Iris pigment epithelial cell (primary cell): ENCODE results near the gene SMIM32.

ENCODE experiments used
- DNase-seq: peaks from one replicate; pipeline ENCODE4 v3.0.0-alpha.2; 2011; ENCODE audit warnings: low read depth

The SMIM32 gene

GRCh38 chr5:136207631-136208030 is 14.7 kb upstream of the SMIM32 start:
- no peak for DNase-seq

GRCh38 chr5:136206361-136206760 is 13.4 kb upstream of the SMIM32 start:
- no peak for DNase-seq

GRCh38 chr5:136205941-136206340 is 13.0 kb upstream of the SMIM32 start:
- DNase-seq, result no peak

- DNase-seq, result no peak
These were observed 12.2 kb upstream of the SMIM32 start for GRCh38 chr5:136205061-136205702.

- no peak for DNase-seq
These were observed 10.5 kb upstream of the SMIM32 start for GRCh38 chr5:136203303-136203922.

- DNase-seq, result no peak
These were observed 9.7 kb upstream of the SMIM32 start for GRCh38 chr5:136202469-136203205.

GRCh38 chr5:136201870-136202269 is 8.9 kb upstream of the SMIM32 start:
- no peak for DNase-seq

GRCh38 chr5:136200761-136201160 is 7.8 kb upstream of the SMIM32 start:
- DNase-seq, result no peak

- no peak for DNase-seq
These were observed 7.2 kb upstream of the SMIM32 start for GRCh38 chr5:136200130-136200529.

- DNase-seq, result no peak
These were observed 6.4 kb upstream of the SMIM32 start for GRCh38 chr5:136199408-136199807.

- DNase-seq, result no peak
These were observed 5.5 kb upstream of the SMIM32 start for GRCh38 chr5:136198453-136198852.

GRCh38 chr5:136197462-136198142 is 4.6 kb upstream of the SMIM32 start:
- DNase-seq, result no peak

- no peak for DNase-seq
These were observed 3.2 kb upstream of the SMIM32 start for GRCh38 chr5:136195971-136196820.

- DNase-seq, result no peak
These were observed 1.6 kb upstream of the SMIM32 start for GRCh38 chr5:136194576-136194975.

GRCh38 chr5:136193322-136193935 is 467 bp upstream of the SMIM32 start:
- no peak for DNase-seq

GRCh38 chr5:136192015-136192525 is 892 bp downstream of the SMIM32 start:
- peak; percentile 25 for DNase-seq

- DNase-seq, result peak; percentile 50
These were observed 1.5 kb downstream of the SMIM32 start for GRCh38 chr5:136191304-136192014.

- DNase-seq, result no peak
These were observed 2.1 kb downstream of the SMIM32 start for GRCh38 chr5:136190904-136191303.

GRCh38 chr5:136190091-136190720 is 2.8 kb downstream of the SMIM32 start:
- no peak for DNase-seq

- no peak for DNase-seq
These were observed 4.1 kb downstream of the SMIM32 start for GRCh38 chr5:136188859-136189258.
